Measurements from ENCODE around the gene CEACAM3.

Gene CEACAM3

GRCh38 chr19:41849067-41849466, 52.7 kb downstream of the CEACAM3 start:
- TF ChIP-seq TAF1 (IDR thresholded peaks at IDR 0.05; ENCODE audit: low read depth): no peak
- no peak for TF ChIP-seq EP300 (IDR thresholded peaks at IDR 0.05; ENCODE audit: borderline replicate concordance)
- TF ChIP-seq YY1 (IDR thresholded peaks at IDR 0.05; ENCODE audit: low read depth): no peak
- no peak for TF ChIP-seq FOXM1 (IDR thresholded peaks at IDR 0.05; ENCODE audit: borderline replicate concordance, low read depth)
- TF ChIP-seq TEAD4 (IDR thresholded peaks at IDR 0.05): no peak
- TF ChIP-seq CREB1 (IDR thresholded peaks at IDR 0.05; ENCODE audit: low read depth): no peak
- no peak for TF ChIP-seq EGR1 (IDR thresholded peaks at IDR 0.05)
- no peak for TF ChIP-seq TCF12 (IDR thresholded peaks at IDR 0.05; ENCODE audit: low read depth)
- no peak for TF ChIP-seq USF1 (IDR thresholded peaks at IDR 0.05)
- no peak for TF ChIP-seq MAX (IDR thresholded peaks at IDR 0.05)
- no peak for TF ChIP-seq NFIC (IDR thresholded peaks at IDR 0.05)
- TF ChIP-seq CEBPB (IDR thresholded peaks at IDR 0.05): no peak
- TF ChIP-seq RAD21 (IDR thresholded peaks at IDR 0.05; ENCODE audit: low read depth): no peak
- TF ChIP-seq REST (IDR thresholded peaks at IDR 0.05; ENCODE audit: low read depth): no peak
- no peak for TF ChIP-seq ZBTB7A (IDR thresholded peaks at IDR 0.05; ENCODE audit: low read depth)

- TF ChIP-seq CEBPB (IDR thresholded peaks at IDR 0.05) (no peak), RAD21 (IDR thresholded peaks at IDR 0.05; ENCODE audit: low read depth) (no peak), ZBTB7A (IDR thresholded peaks at IDR 0.05; ENCODE audit: low read depth) (no peak), TCF12 (IDR thresholded peaks at IDR 0.05; ENCODE audit: low read depth) (no peak), CREB1 (IDR thresholded peaks at IDR 0.05; ENCODE audit: low read depth) (no peak), TEAD4 (IDR thresholded peaks at IDR 0.05) (no peak), EP300 (IDR thresholded peaks at IDR 0.05; ENCODE audit: borderline replicate concordance) (no peak), NFIC (IDR thresholded peaks at IDR 0.05) (no peak), MAX (IDR thresholded peaks at IDR 0.05) (no peak), TAF1 (IDR thresholded peaks at IDR 0.05; ENCODE audit: low read depth) (no peak), USF1 (IDR thresholded peaks at IDR 0.05) (no peak), FOXM1 (IDR thresholded peaks at IDR 0.05; ENCODE audit: borderline replicate concordance, low read depth) (no peak), YY1 (IDR thresholded peaks at IDR 0.05; ENCODE audit: low read depth) (no peak)
Observed at GRCh38 chr19:41850381-41850780, 54.0 kb downstream of the CEACAM3 start.

- no peak for TF ChIP-seq TEAD4 (IDR thresholded peaks at IDR 0.05)
Observed at GRCh38 chr19:41851456-41851855, 55.1 kb downstream of the CEACAM3 start.

- TF ChIP-seq CEBPB (IDR thresholded peaks at IDR 0.05): no peak
- TF ChIP-seq TAF1 (IDR thresholded peaks at IDR 0.05; ENCODE audit: low read depth): no peak
- TF ChIP-seq USF1 (IDR thresholded peaks at IDR 0.05): no peak
- TF ChIP-seq RAD21 (IDR thresholded peaks at IDR 0.05; ENCODE audit: low read depth): no peak
- TF ChIP-seq TEAD4 (IDR thresholded peaks at IDR 0.05): no peak
- TF ChIP-seq EGR1 (IDR thresholded peaks at IDR 0.05): no peak
- TF ChIP-seq NFIC (IDR thresholded peaks at IDR 0.05): no peak
- TF ChIP-seq ZBTB7A (IDR thresholded peaks at IDR 0.05; ENCODE audit: low read depth): no peak
- no peak for TF ChIP-seq YY1 (IDR thresholded peaks at IDR 0.05; ENCODE audit: low read depth)
- no peak for TF ChIP-seq MAX (IDR thresholded peaks at IDR 0.05)
- TF ChIP-seq CREB1 (IDR thresholded peaks at IDR 0.05; ENCODE audit: low read depth): no peak
- TF ChIP-seq REST (IDR thresholded peaks at IDR 0.05; ENCODE audit: low read depth): no peak
- no peak for TF ChIP-seq EP300 (IDR thresholded peaks at IDR 0.05; ENCODE audit: borderline replicate concordance)
- TF ChIP-seq TCF12 (IDR thresholded peaks at IDR 0.05; ENCODE audit: low read depth): no peak
- TF ChIP-seq FOXM1 (IDR thresholded peaks at IDR 0.05; ENCODE audit: borderline replicate concordance, low read depth): no peak
Observed at GRCh38 chr19:41853344-41853743, 57.0 kb downstream of the CEACAM3 start.

- no peak for TF ChIP-seq RAD21 (IDR thresholded peaks at IDR 0.05; ENCODE audit: low read depth)
- TF ChIP-seq CREB1 (IDR thresholded peaks at IDR 0.05; ENCODE audit: low read depth): no peak
- TF ChIP-seq TCF12 (IDR thresholded peaks at IDR 0.05; ENCODE audit: low read depth): no peak
- TF ChIP-seq YY1 (IDR thresholded peaks at IDR 0.05; ENCODE audit: low read depth): no peak
- TF ChIP-seq USF1 (IDR thresholded peaks at IDR 0.05): no peak
- TF ChIP-seq TAF1 (IDR thresholded peaks at IDR 0.05; ENCODE audit: low read depth): no peak
- TF ChIP-seq MAX (IDR thresholded peaks at IDR 0.05): no peak
- TF ChIP-seq EP300 (IDR thresholded peaks at IDR 0.05; ENCODE audit: borderline replicate concordance): no peak
- no peak for TF ChIP-seq CEBPB (IDR thresholded peaks at IDR 0.05)
- TF ChIP-seq NFIC (IDR thresholded peaks at IDR 0.05): no peak
- no peak for TF ChIP-seq TEAD4 (IDR thresholded peaks at IDR 0.05)
- TF ChIP-seq ZBTB7A (IDR thresholded peaks at IDR 0.05; ENCODE audit: low read depth): no peak
- no peak for TF ChIP-seq REST (IDR thresholded peaks at IDR 0.05; ENCODE audit: low read depth)
- TF ChIP-seq EGR1 (IDR thresholded peaks at IDR 0.05): no peak
- no peak for TF ChIP-seq FOXM1 (IDR thresholded peaks at IDR 0.05; ENCODE audit: borderline replicate concordance, low read depth)
Observed at GRCh38 chr19:41853768-41854167, 57.4 kb downstream of the CEACAM3 start.

Measured in Ishikawa (cell line).